K562 (cell line): ENCODE measurements around the gene SYNPO2. TPM values are rescaled to one million over a fixed set of nuclear protein-coding genes. Genes with fewer than 3 reads are reported as not detected.

Source experiments
- ATAC-seq: fragments of 200-7000 bp; cut with Tn5 transposase; 3 replicates; pipeline ENCODE4 v1.9.1; 2020; ENCODE audit warnings: moderate library complexity
- BruUV-seq: library from RNA; stranded (reverse); fragments of 400-500 nt; replicated peaks from 2 replicates; lab custom pipeline; 2021; lab: Mats Ljungman, UMichigan
- CTCF ChIA-PET: fragments of 300-600 bp; formaldehyde crosslinking; extraction: SDS; loops from one replicate; lab custom pipeline; 2021; ENCODE audit warnings: low intra/inter-chr PET ratio; lab: Yijun Ruan, JAX
- POLR2A ChIA-PET: fragments of 300-600, 350-650 bp; sonication (Branson Sonifier 250); formaldehyde crosslinking; extraction: SDS; loops from one replicate; lab custom pipeline; 2021; ENCODE audit warnings: antibody characterized with exemption, inconsistent platforms; lab: Yijun Ruan, JAX
- DNase-seq, 4 experiments: peaks; one replicate each; pipeline versions ENCODE4 v3.0.0 to v3.0.0-alpha.2; 2011 to 2018; ENCODE audit warnings: low spot score in 3 of 4, mixed read lengths in 3 of 4; ENCODE audit errors: extremely low read depth in 1 of 4
- FAIRE-seq: peaks from 2 replicates; lab custom pipeline; 2011; peaks lifted over from hg19 to GRCh38; lab: Jason Lieb, UNC
- H2AFZ ChIP-seq: 2 replicates; pipeline ENCODE4 v1.6.0; 2011; ENCODE audit warnings: low read depth, low read length, control low read depth, inconsistent platforms
- H3K27ac ChIP-seq: fragments of 200-600 bp; 3 replicates; pipeline ENCODE4 v1.8.0; 2011; ENCODE audit warnings: low read depth, mild to moderate bottlenecking, control low read depth, inconsistent platforms, low read length, moderate library complexity, mixed read lengths; ENCODE audit errors: extremely low read depth
- H3K27me3 ChIP-seq, 2 experiments: fragments of 300-600 bp in 1 of 2; 2 replicates in 1 of 2; 3 replicates in 1 of 2; pipeline versions ENCODE4 v1.6.0 to v1.8.0; 2011; ENCODE audit warnings: inconsistent platforms in 2 of 2, low read length in 2 of 2, mild to moderate bottlenecking in 1 of 2, mixed read lengths in 1 of 2, moderate library complexity in 1 of 2; ENCODE audit not compliant: control insufficient read depth in 2 of 2, insufficient read depth in 2 of 2
- H3K36me3 ChIP-seq: fragments of 300-600 bp; 3 replicates; pipeline ENCODE4 v1.8.0; 2011; ENCODE audit warnings: mild to moderate bottlenecking, low read length, inconsistent platforms; ENCODE audit not compliant: control insufficient read depth, insufficient read depth
- H3K4me1 ChIP-seq, 2 experiments: fragments of 200-600 bp in 1 of 2; replicated peaks in 1 of 2; 2 replicates in 1 of 2; 3 replicates in 1 of 2; pipeline versions ENCODE4 v1.5.1 to v1.8.0; 2011; ENCODE audit warnings: inconsistent platforms in 2 of 2, low read length in 2 of 2, mild to moderate bottlenecking in 1 of 2, mixed read lengths in 1 of 2, moderate library complexity in 1 of 2; ENCODE audit not compliant: control insufficient read depth in 2 of 2, insufficient read depth in 2 of 2
- H3K4me2 ChIP-seq: 2 replicates; pipeline ENCODE4 v1.6.1; 2011; ENCODE audit warnings: low read length, control low read depth, inconsistent platforms, mixed read lengths; ENCODE audit not compliant: insufficient read depth
- H3K4me3 ChIP-seq: fragments of 200-600 bp; sonication (generic), shearing (Covaris generic); 2 replicates; pipeline ENCODE4 v1.5.1; 2016; ENCODE audit warnings: control low read depth, inconsistent platforms
- H3K79me2 ChIP-seq: fragments of 200-600 bp; 3 replicates; pipeline ENCODE4 v1.8.0; 2011; ENCODE audit warnings: low read length, inconsistent platforms; ENCODE audit not compliant: control insufficient read depth, insufficient read depth
- H3K9ac ChIP-seq, 2 experiments: 2 replicates each; pipeline versions ENCODE4 v1.6.0 to v1.6.1; 2011; ENCODE audit warnings: low read depth in 2 of 2, low read length in 2 of 2, control low read depth in 1 of 2, inconsistent platforms in 1 of 2, mild to moderate bottlenecking in 1 of 2, mixed read lengths in 1 of 2; ENCODE audit not compliant: insufficient read depth in 1 of 2
- H3K9me1 ChIP-seq: one replicate; pipeline ENCODE4 v1.6.0; 2011; ENCODE audit warnings: inconsistent platforms, mild to moderate bottlenecking, low read length, moderate library complexity; ENCODE audit not compliant: control insufficient read depth, insufficient read depth
- H3K9me3 ChIP-seq: replicated peaks from 2 replicates; pipeline ENCODE4 v1.5.1; 2011; ENCODE audit warnings: low read depth, low read length, inconsistent platforms; ENCODE audit not compliant: control insufficient read depth, insufficient read depth
- H4K20me1 ChIP-seq: replicated peaks from 2 replicates; pipeline ENCODE4 v1.6.1; 2011; ENCODE audit warnings: low read length, inconsistent platforms, mixed read lengths; ENCODE audit not compliant: control insufficient read depth, insufficient read depth
- ARID1B ChIP-seq: fragments of 450-650 bp; IDR thresholded peaks from 2 replicates; pipeline ENCODE4 v1.6.1; 2016; ENCODE audit warnings: antibody characterized with exemption, mild to moderate bottlenecking, inconsistent platforms
- DNMT1 ChIP-seq: fragments of 450-650 bp; IDR thresholded peaks from 2 replicates; pipeline ENCODE4 v1.6.1; 2016; ENCODE audit warnings: antibody characterized with exemption, mild to moderate bottlenecking
- HDAC8 ChIP-seq: fragments of 450-650 bp; IDR thresholded peaks from 2 replicates; pipeline ENCODE4 v1.6.1; 2016; ENCODE audit warnings: mild to moderate bottlenecking, missing genetic modification characterization, moderate library complexity, missing compliant biosample characterization
- HNRNPUL1 ChIP-seq: fragments of 200-400 bp; formaldehyde crosslinking; IDR thresholded peaks from 2 replicates; pipeline ENCODE4 v1.6.1; 2017; ENCODE audit warnings: low read length
- IRF2 ChIP-seq: sonication (generic); formaldehyde crosslinking; IDR thresholded peaks from 2 replicates; pipeline ENCODE4 v1.8.1; 2022; ENCODE audit warnings: mild to moderate bottlenecking, missing genetic modification reagents
- JUNB ChIP-seq: fragments of 450-650 bp; formaldehyde crosslinking; conservative IDR thresholded peaks from 2 replicates; pipeline ENCODE4 v1.4.0; 2020; ENCODE audit warnings: mild to moderate bottlenecking
- MCM5 ChIP-seq: fragments of 450-650 bp; IDR thresholded peaks from 2 replicates; pipeline ENCODE4 v1.6.1; 2016; ENCODE audit warnings: low read depth
- NFIC ChIP-seq: fragments of 450-650 bp; IDR thresholded peaks from 2 replicates; pipeline ENCODE4 v1.6.1; 2017; ENCODE audit warnings: mild to moderate bottlenecking, inconsistent platforms
- NFXL1 ChIP-seq: fragments of 450-650 bp; formaldehyde crosslinking; IDR thresholded peaks from 2 replicates; pipeline ENCODE4 v1.4.0; 2021; ENCODE audit warnings: mild to moderate bottlenecking
- RBM15 ChIP-seq: fragments of 200-400 bp; formaldehyde crosslinking; IDR thresholded peaks from 2 replicates; pipeline ENCODE4 v1.6.1; 2018; ENCODE audit warnings: mild to moderate bottlenecking, low read length, moderate library complexity; ENCODE audit not compliant: insufficient read depth
- SMARCA4 ChIP-seq: fragments of 450-650 bp; IDR thresholded peaks from 2 replicates; pipeline ENCODE4 v1.6.1; 2016
- SRSF7 ChIP-seq: fragments of 200-400 bp; formaldehyde crosslinking; optimal IDR thresholded peaks from 2 replicates; pipeline ENCODE3; 2017; ENCODE audit warnings: mild to moderate bottlenecking, low read depth, low read length
- WHSC1 ChIP-seq: IDR thresholded peaks from one replicate; pipeline ENCODE4 v1.6.1; 2012; ENCODE audit warnings: low read length, control low read depth, inconsistent platforms
- XRCC3 ChIP-seq: fragments of 450-650 bp; IDR thresholded peaks from 2 replicates; pipeline ENCODE4 v1.6.1; 2017; ENCODE audit warnings: mild to moderate bottlenecking, moderate library complexity
- ZNF133 ChIP-seq: fragments of 250-450 bp; sonication (Bioruptor Pico); IDR thresholded peaks from 2 replicates; pipeline ENCODE4 v1.4.0; 2020; ENCODE audit warnings: mild to moderate bottlenecking
- ZNF143 ChIP-seq: sonication (generic); formaldehyde crosslinking; IDR thresholded peaks from 2 replicates; pipeline ENCODE4 v1.9.0; 2022; ENCODE audit warnings: mild to moderate bottlenecking, missing genetic modification reagents
- ZNF282 ChIP-seq: sonication (generic); formaldehyde crosslinking; IDR thresholded peaks from 2 replicates; pipeline ENCODE4 v1.8.1; 2023; ENCODE audit warnings: missing genetic modification reagents
- ZNF354B ChIP-seq: fragments of 250-450 bp; sonication (Bioruptor Pico); IDR thresholded peaks from 2 replicates; pipeline ENCODE4 v1.4.0; 2020
- WGBS: fragments of 100-300 bp; shearing (Covaris generic); methylation state at CpG from one replicate; pipeline ENCODE4 v1.1.6; 2016; ENCODE audit warnings: low coverage, mixed read lengths; ENCODE audit not compliant: insufficient coverage; ENCODE audit errors: missing lambda C conversion rate; 5-methylcytosine and 5-hydroxymethylcytosine counted together
- in situ Hi-C: fragments of 300-500 bp; cut with MboI; formaldehyde crosslinking; loops from 4 replicates; pipeline ENCODE4 v1.15.0; 2018; ENCODE audit warnings: inconsistent platforms, mixed read lengths
- intact Hi-C: fragments of 100-400 bp; cut with micrococcal nuclease; formaldehyde crosslinking; loops from 2 replicates; pipeline ENCODE4 v1.14.2; 2022
- polyA plus RNA-seq, 8 experiments: library from polyadenylated mRNA; depleted of rRNA in 4 of 8; stranded (reverse) in 5 of 8; unstranded in 3 of 8; fragments of >200 nt; fragmentation: Nextera tagmentation in 2 of 8; fragmentation: Illumina TruSeq in 1 of 8; extraction: Ambion mirVana in 2 of 8; extraction: Trizol in 1 of 8; gene quantifications; 2 replicates each; pipeline versions ENCODE4 v1.2.1 to v1.2.3, GENCODE V29; 2011 to 2014; ENCODE audit warnings: inconsistent platforms in 1 of 8, missing spikeins in 1 of 8
- total RNA-seq, 7 experiments: library from RNA; depleted of rRNA in 6 of 7; stranded (reverse); fragments of >200 nt in 6 of 7; fragmentation: Illumina TruSeq in 2 of 7; extraction: Trizol in 2 of 7; gene quantifications; 2 replicates each; pipeline versions ENCODE4 v1.2.1 to v1.2.3, GENCODE V29; 2011 to 2021; ENCODE audit warnings: low replicate concordance in 1 of 7
- TF ChIP-seq, protein P1 (sequence below): IDR thresholded peaks from 2 replicates; pipeline ENCODE4 v1.6.1; 2011; ENCODE audit warnings: borderline replicate concordance, low read depth, mild to moderate bottlenecking, moderate library complexity, low read length; ENCODE audit not compliant: insufficient read depth, poor library complexity, severe bottlenecking
- TF ChIP-seq, protein P2 (sequence below), 3 experiments: fragments of 200-800 bp in 1 of 3; fragments of 250-450 bp in 1 of 3; fragments of 450-650 bp in 1 of 3; sonication (Bioruptor Pico) in 1 of 3; sonication (Bioruptor generic) in 1 of 3; formaldehyde crosslinking in 1 of 3; IDR thresholded peaks; 2 replicates each; pipeline versions ENCODE4 v1.6.1 to v1.8.0; 2016 to 2022; ENCODE audit warnings: mild to moderate bottlenecking in 2 of 3, missing genetic modification characterization in 2 of 3, missing compliant biosample characterization in 1 of 3, moderate library complexity in 1 of 3

SYNPO2 gene
- total and polyA plus RNA-seq, 9 of the 15 experiments (the other 6 are each of a cell fraction or from before 2014, with no cell fraction given) = 0.03 to 0.18 TPM; not detected in 7

DNA sequence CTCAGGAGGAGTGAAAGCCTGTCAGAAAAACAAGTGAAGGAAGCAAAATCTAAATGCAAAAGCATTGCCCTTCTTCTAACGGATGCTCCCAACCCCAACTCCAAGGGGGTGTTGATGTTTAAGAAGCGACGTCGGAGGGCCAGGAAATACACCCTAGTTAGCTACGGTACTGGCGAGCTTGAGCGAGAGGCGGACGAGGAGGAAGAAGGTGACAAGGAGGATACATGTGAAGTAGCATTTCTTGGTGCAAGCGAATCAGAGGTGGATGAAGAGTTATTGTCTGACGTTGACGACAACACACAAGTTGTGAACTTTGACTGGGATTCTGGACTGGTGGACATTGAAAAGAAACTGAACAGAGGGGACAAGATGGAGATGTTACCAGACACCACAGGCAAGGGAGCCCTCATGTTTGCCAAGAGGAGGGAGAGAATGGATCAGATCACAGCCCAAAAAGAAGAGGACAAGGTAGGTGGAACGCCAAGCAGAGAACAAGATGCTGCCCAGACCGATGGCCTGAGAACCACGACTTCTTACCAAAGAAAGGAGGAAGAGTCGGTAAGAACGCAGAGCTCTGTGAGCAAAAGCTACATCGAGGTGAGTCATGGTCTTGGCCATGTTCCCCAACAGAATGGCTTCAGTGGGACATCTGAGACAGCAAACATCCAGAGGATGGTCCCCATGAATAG is 141.3 kb downstream of the SYNPO2 start:
- CTCF ChIA-PET = no interaction called here

More for the DNA sequence above, 141.3 kb downstream of the SYNPO2 start:
- in situ Hi-C loops (no loop called here), intact Hi-C loops (no loop called here)
- H3K4me3 ChIP-seq = no peak overlapping the region
- no peaks in the 10 kb centered on the region for H3K79me2 ChIP-seq
- FAIRE-seq = no peak
- ATAC-seq = no peak
- H3K9me3 ChIP-seq = no peaks in the 10 kb centered on the region
- peak overlapping the region; percentile 41 for H3K4me2 ChIP-seq
- peaks cover 9 to 36% of the 10 kb centered on the region in 2 experiments; a peak in 4 of 5 replicates for H3K27me3 ChIP-seq
- no TSS peak for BruUV-seq
- TF ChIP-seq, protein P1, sequence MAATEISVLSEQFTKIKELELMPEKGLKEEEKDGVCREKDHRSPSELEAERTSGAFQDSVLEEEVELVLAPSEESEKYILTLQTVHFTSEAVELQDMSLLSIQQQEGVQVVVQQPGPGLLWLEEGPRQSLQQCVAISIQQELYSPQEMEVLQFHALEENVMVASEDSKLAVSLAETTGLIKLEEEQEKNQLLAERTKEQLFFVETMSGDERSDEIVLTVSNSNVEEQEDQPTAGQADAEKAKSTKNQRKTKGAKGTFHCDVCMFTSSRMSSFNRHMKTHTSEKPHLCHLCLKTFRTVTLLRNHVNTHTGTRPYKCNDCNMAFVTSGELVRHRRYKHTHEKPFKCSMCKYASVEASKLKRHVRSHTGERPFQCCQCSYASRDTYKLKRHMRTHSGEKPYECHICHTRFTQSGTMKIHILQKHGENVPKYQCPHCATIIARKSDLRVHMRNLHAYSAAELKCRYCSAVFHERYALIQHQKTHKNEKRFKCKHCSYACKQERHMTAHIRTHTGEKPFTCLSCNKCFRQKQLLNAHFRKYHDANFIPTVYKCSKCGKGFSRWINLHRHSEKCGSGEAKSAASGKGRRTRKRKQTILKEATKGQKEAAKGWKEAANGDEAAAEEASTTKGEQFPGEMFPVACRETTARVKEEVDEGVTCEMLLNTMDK = no peak
- TF ChIP-seq XRCC3 (no peak), RBM15 (no peak), ZNF282 (CRISPR knock-in tag) (no peak), DNMT1 (no peak), MCM5 (no peak), SRSF7 (no peak), IRF2 (CRISPR knock-in tag) (no peak), ZNF143 (CRISPR knock-in tag) (no peak), NFIC (no peak), HNRNPUL1 (no peak), ZNF354B (CRISPR knock-in tag) (no peak), HDAC8 (tag) (no peak), NFXL1 (CRISPR knock-in tag) (no peak), ARID1B (no peak), JUNB (CRISPR knock-in tag) (no peak), WHSC1 (no peak), SMARCA4 (no peak), ZNF133 (CRISPR knock-in tag) (no peak)
- TF ChIP-seq, protein P2, sequence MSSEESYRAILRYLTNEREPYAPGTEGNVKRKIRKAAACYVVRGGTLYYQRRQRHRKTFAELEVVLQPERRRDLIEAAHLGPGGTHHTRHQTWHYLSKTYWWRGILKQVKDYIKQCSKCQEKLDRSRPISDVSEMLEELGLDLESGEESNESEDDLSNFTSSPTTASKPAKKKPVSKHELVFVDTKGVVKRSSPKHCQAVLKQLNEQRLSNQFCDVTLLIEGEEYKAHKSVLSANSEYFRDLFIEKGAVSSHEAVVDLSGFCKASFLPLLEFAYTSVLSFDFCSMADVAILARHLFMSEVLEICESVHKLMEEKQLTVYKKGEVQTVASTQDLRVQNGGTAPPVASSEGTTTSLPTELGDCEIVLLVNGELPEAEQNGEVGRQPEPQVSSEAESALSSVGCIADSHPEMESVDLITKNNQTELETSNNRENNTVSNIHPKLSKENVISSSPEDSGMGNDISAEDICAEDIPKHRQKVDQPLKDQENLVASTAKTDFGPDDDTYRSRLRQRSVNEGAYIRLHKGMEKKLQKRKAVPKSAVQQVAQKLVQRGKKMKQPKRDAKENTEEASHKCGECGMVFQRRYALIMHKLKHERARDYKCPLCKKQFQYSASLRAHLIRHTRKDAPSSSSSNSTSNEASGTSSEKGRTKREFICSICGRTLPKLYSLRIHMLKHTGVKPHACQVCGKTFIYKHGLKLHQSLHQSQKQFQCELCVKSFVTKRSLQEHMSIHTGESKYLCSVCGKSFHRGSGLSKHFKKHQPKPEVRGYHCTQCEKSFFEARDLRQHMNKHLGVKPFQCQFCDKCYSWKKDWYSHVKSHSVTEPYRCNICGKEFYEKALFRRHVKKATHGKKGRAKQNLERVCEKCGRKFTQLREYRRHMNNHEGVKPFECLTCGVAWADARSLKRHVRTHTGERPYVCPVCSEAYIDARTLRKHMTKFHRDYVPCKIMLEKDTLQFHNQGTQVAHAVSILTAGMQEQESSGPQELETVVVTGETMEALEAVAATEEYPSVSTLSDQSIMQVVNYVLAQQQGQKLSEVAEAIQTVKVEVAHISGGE (CRISPR knock-in tag; IDR thresholded peaks at IDR 0.05) = no peak
- no peaks in the 10 kb centered on the region for H4K20me1 ChIP-seq
- H3K9ac ChIP-seq = no peak overlapping the region; a peak in 1 of 4 replicates
- WGBS = 2% methylated on average over 18 of the region's 18 CpGs
- H3K27ac ChIP-seq = no peak overlapping the region
- no peak for DNase-seq
- H3K9me1 ChIP-seq = no peaks in the 10 kb centered on the region
- H3K36me3 ChIP-seq = no peaks in the 10 kb centered on the region
- peak overlapping the region; percentile 55 for H2AFZ ChIP-seq
- POLR2A ChIA-PET = interaction anchor here (1.0 kb wide), 1 partner anchor 10 kb away, joined by 4 read pairs; no protein-coding TSS in a partner anchor
- no peaks in the 10 kb centered on the region for H3K4me1 ChIP-seq
